GM10847 (cell line): Measurements from ENCODE around the gene FTCDNL1.

Source experiments
- POLR2A ChIP-seq: IDR thresholded peaks from 2 replicates; pipeline ENCODE4 v1.6.1; 2011; ENCODE audit not compliant: insufficient read length; ENCODE audit errors: extremely low read depth

FTCDNL1 gene

GRCh38 chr2:199850718-199851500 lies at the start of gene FTCDNL1:
FTCDNL1 (minus strand) TSS chr2:199851192; CDS start chr2:199848962, 2,230 bp downstream.
- TF ChIP-seq POLR2A, result peak; percentile 32

- no peak for TF ChIP-seq POLR2A
These were observed 45.6 kb upstream of the FTCDNL1 start for GRCh38 chr2:199896617-199897016.

- no peak for TF ChIP-seq POLR2A
These were observed 44.4 kb upstream of the FTCDNL1 start for GRCh38 chr2:199895406-199895805.

- TF ChIP-seq POLR2A, result no peak
These were observed 32.7 kb upstream of the FTCDNL1 start for GRCh38 chr2:199883474-199884212.

- TF ChIP-seq POLR2A, result no peak
These were observed 31.7 kb upstream of the FTCDNL1 start for GRCh38 chr2:199882667-199883066.

GRCh38 chr2:199875400-199875799 lies 24.4 kb upstream of the FTCDNL1 start:
- no peak for TF ChIP-seq POLR2A

- TF ChIP-seq POLR2A, result no peak
These were observed 23.2 kb upstream of the FTCDNL1 start for GRCh38 chr2:199874209-199874608.

GRCh38 chr2:199870581-199870980 lies 19.6 kb upstream of the FTCDNL1 start:
- no peak for TF ChIP-seq POLR2A

- TF ChIP-seq POLR2A, result no peak
These were observed 18.7 kb upstream of the FTCDNL1 start for GRCh38 chr2:199869653-199870052.

GRCh38 chr2:199869227-199869541 lies 18.2 kb upstream of the FTCDNL1 start:
- TF ChIP-seq POLR2A, result no peak

- no peak for TF ChIP-seq POLR2A
These were observed 17.6 kb upstream of the FTCDNL1 start for GRCh38 chr2:199868431-199869226.

GRCh38 chr2:199865905-199866304 lies 14.9 kb upstream of the FTCDNL1 start:
- TF ChIP-seq POLR2A, result no peak

GRCh38 chr2:199862788-199863187 lies 11.8 kb upstream of the FTCDNL1 start:
- no peak for TF ChIP-seq POLR2A

- no peak for TF ChIP-seq POLR2A
These were observed 10.3 kb upstream of the FTCDNL1 start for GRCh38 chr2:199861132-199861774.

GRCh38 chr2:199855812-199856211 lies 4.8 kb upstream of the FTCDNL1 start:
- no peak for TF ChIP-seq POLR2A
